H9 (cell line): ENCODE results near the gene TNFRSF21. TPM values are rescaled to one million over a fixed set of nuclear protein-coding genes. Genes with fewer than 3 reads are reported as not detected.
A peak's percentile ranks its signal among the peaks of the same experiment; 100 is the strongest.

Experiments
- DNase-seq: peaks from one replicate; pipeline ENCODE4 v3.0.0-alpha.2; 2017
- H2AFZ ChIP-seq: one replicate; pipeline ENCODE4 v1.6.1; 2013; ENCODE audit warnings: mild to moderate bottlenecking, low read length, control low read depth, moderate library complexity
- H2AK5ac ChIP-seq: 2 replicates; pipeline ENCODE4 v1.6.1; 2013; ENCODE audit warnings: low read length, control low read depth, mixed read lengths; ENCODE audit not compliant: insufficient read length
- H2BK120ac ChIP-seq: one replicate; pipeline ENCODE4 v1.6.1; 2013; ENCODE audit warnings: low read depth, mild to moderate bottlenecking, low read length, control low read depth, inconsistent platforms; ENCODE audit not compliant: poor library complexity, severe bottlenecking
- H2BK12ac ChIP-seq: 2 replicates; pipeline ENCODE4 v1.6.1; 2013; ENCODE audit warnings: low read length, control low read depth, mixed read lengths, low read depth; ENCODE audit not compliant: insufficient read length
- H2BK15ac ChIP-seq: 2 replicates; pipeline ENCODE4 v1.6.1; 2013; ENCODE audit warnings: low read depth, low read length, control low read depth
- H2BK20ac ChIP-seq: one replicate; pipeline ENCODE4 v1.6.1; 2013; ENCODE audit warnings: low read depth, mild to moderate bottlenecking, low read length, control low read depth, inconsistent platforms; ENCODE audit not compliant: poor library complexity, severe bottlenecking
- H2BK5ac ChIP-seq: 2 replicates; pipeline ENCODE4 v1.6.1; 2013; ENCODE audit warnings: low read length, control low read depth, mixed read lengths; ENCODE audit not compliant: insufficient read length
- H3K14ac ChIP-seq: 2 replicates; pipeline ENCODE4 v1.6.1; 2013; ENCODE audit warnings: low read length, control low read depth; ENCODE audit not compliant: insufficient read depth
- H3K18ac ChIP-seq: 2 replicates; pipeline ENCODE4 v1.6.1; 2013; ENCODE audit warnings: low read depth, mild to moderate bottlenecking, mixed read lengths, low read length, control low read depth; ENCODE audit not compliant: insufficient read length
- H3K23ac ChIP-seq: 2 replicates; pipeline ENCODE4 v1.6.1; 2013; ENCODE audit warnings: low read length, control low read depth, mixed read lengths, low read depth; ENCODE audit not compliant: insufficient read length
- H3K23me2 ChIP-seq: 2 replicates; pipeline ENCODE4 v1.6.1; 2013; ENCODE audit warnings: low read depth, mild to moderate bottlenecking, mixed read lengths, low read length, control low read depth; ENCODE audit not compliant: insufficient read length, poor library complexity, severe bottlenecking
- H3K27ac ChIP-seq: 2 replicates; pipeline ENCODE4 v1.5.1; 2013; ENCODE audit warnings: low read length, control low read depth, mixed read lengths, low read depth; ENCODE audit not compliant: insufficient read length
- H3K27me3 ChIP-seq: 2 replicates; pipeline ENCODE4 v1.6.1; 2013; ENCODE audit warnings: low read length, control low read depth, inconsistent platforms; ENCODE audit not compliant: insufficient read depth
- H3K4ac ChIP-seq: 2 replicates; pipeline ENCODE4 v1.6.1; 2013; ENCODE audit warnings: low read depth, mild to moderate bottlenecking, control low read depth, inconsistent platforms, low read length, moderate library complexity
- H3K4me1 ChIP-seq: 2 replicates; pipeline ENCODE4 v1.6.1; 2013; ENCODE audit warnings: low read length, control low read depth, inconsistent platforms; ENCODE audit not compliant: insufficient read depth
- H3K4me2 ChIP-seq: 2 replicates; pipeline ENCODE4 v1.6.1; 2013; ENCODE audit warnings: low read length, control low read depth, mixed read lengths; ENCODE audit not compliant: insufficient read length, insufficient read depth
- H3K56ac ChIP-seq: 2 replicates; pipeline ENCODE4 v1.6.1; 2013; ENCODE audit warnings: low read depth, mild to moderate bottlenecking, mixed read lengths, low read length, control low read depth; ENCODE audit not compliant: insufficient read length
- H3K79me1 ChIP-seq: 2 replicates; pipeline ENCODE4 v1.6.1; 2013; ENCODE audit warnings: low read depth, mild to moderate bottlenecking, moderate library complexity, low read length, control low read depth, inconsistent platforms; ENCODE audit not compliant: insufficient read depth, poor library complexity, severe bottlenecking
- H3K79me2 ChIP-seq: 2 replicates; pipeline ENCODE4 v1.6.1; 2013; ENCODE audit warnings: low read length, control low read depth, inconsistent platforms; ENCODE audit not compliant: insufficient read depth
- H3K9ac ChIP-seq: 2 replicates; pipeline ENCODE4 v1.6.1; 2013; ENCODE audit warnings: low read length, control low read depth, mixed read lengths; ENCODE audit not compliant: insufficient read length; ENCODE audit errors: extremely low read depth
- H3K9me3 ChIP-seq: one replicate; pipeline ENCODE4 v1.6.1; 2013; ENCODE audit warnings: low read depth, low read length, inconsistent platforms; ENCODE audit not compliant: control insufficient read depth
- H3T11ph ChIP-seq: one replicate; pipeline ENCODE4 v1.6.1; 2013; ENCODE audit warnings: mild to moderate bottlenecking, low read length, control low read depth, inconsistent platforms
- H4K20me1 ChIP-seq: one replicate; pipeline ENCODE4 v1.6.1; 2013; ENCODE audit not compliant: control insufficient read depth, insufficient read length, insufficient read depth
- H4K5ac ChIP-seq: 2 replicates; pipeline ENCODE4 v1.6.1; 2013; ENCODE audit warnings: low read depth, mild to moderate bottlenecking, mixed read lengths, low read length, control low read depth; ENCODE audit not compliant: insufficient read length
- H4K8ac ChIP-seq: replicated peaks from 2 replicates; pipeline ENCODE4 v1.6.1; 2013; ENCODE audit warnings: low read length, control low read depth, mixed read lengths, low read depth; ENCODE audit not compliant: insufficient read length
- H4K91ac ChIP-seq: 2 replicates; pipeline ENCODE4 v1.6.1; 2013; ENCODE audit warnings: low read depth, mild to moderate bottlenecking, moderate library complexity, mixed read lengths, low read length, control low read depth; ENCODE audit not compliant: insufficient read length
- H3K27ac Mint-ChIP-seq, 3 experiments: 2 replicates in 2 of 3; 3 replicates in 1 of 3; pipeline ENCODE4 v1.8.0; 2020 to 2021; ENCODE audit warnings: mixed read lengths in 3 of 3, mild to moderate bottlenecking in 1 of 3, moderate library complexity in 1 of 3
- H3K27me3 Mint-ChIP-seq: 2 replicates; pipeline ENCODE4 v1.8.0; 2021; ENCODE audit warnings: low read depth, mild to moderate bottlenecking, moderate library complexity, mixed read lengths
- H3K36me3 Mint-ChIP-seq, 3 experiments: 2 replicates in 2 of 3; 3 replicates in 1 of 3; pipeline ENCODE4 v1.8.0; 2020 to 2021; ENCODE audit warnings: low read depth in 3 of 3, mixed read lengths in 3 of 3; ENCODE audit not compliant: insufficient read depth in 1 of 3
- H3K4me1 Mint-ChIP-seq, 2 experiments: 2 replicates each; pipeline ENCODE4 v1.8.0; 2020; ENCODE audit warnings: mixed read lengths in 2 of 2
- H3K4me3 Mint-ChIP-seq, 2 experiments: 2 replicates in 1 of 2; 3 replicates in 1 of 2; pipeline ENCODE4 v1.8.0; 2020 to 2021; ENCODE audit warnings: mild to moderate bottlenecking in 2 of 2, mixed read lengths in 2 of 2, moderate library complexity in 1 of 2
- H3K9me3 Mint-ChIP-seq, 2 experiments: 2 replicates in 1 of 2; 3 replicates in 1 of 2; pipeline ENCODE4 v1.8.0; 2020; ENCODE audit warnings: mild to moderate bottlenecking in 2 of 2, mixed read lengths in 2 of 2, moderate library complexity in 1 of 2
- WGBS: extraction: QIAGEN DNeasy Blood & Tissue Kit; methylation state at CpG from one replicate; pipeline ENCODE4 v1.1.7; 2013; ENCODE audit warnings: missing lambda C conversion rate, low lambda C conversion rate, mixed read lengths; ENCODE audit not compliant: insufficient read length; ENCODE audit errors: extremely low coverage; 5-methylcytosine and 5-hydroxymethylcytosine counted together
- total RNA-seq: library from RNA; stranded (reverse); gene quantifications from 2 replicates; pipeline ENCODE4 v1.2.1, GENCODE V29; 2021
- TF ChIP-seq, protein P1 (sequence below): fragments of 200-600 bp; sonication (generic); conservative IDR thresholded peaks from 3 replicates; pipeline ENCODE4 v1.8.0; 2021; ENCODE audit warnings: antibody characterized with exemption, mild to moderate bottlenecking

Gene TNFRSF21
- total RNA-seq, 1 experiment from 2014 or later, result 39.1 TPM

DNA sequence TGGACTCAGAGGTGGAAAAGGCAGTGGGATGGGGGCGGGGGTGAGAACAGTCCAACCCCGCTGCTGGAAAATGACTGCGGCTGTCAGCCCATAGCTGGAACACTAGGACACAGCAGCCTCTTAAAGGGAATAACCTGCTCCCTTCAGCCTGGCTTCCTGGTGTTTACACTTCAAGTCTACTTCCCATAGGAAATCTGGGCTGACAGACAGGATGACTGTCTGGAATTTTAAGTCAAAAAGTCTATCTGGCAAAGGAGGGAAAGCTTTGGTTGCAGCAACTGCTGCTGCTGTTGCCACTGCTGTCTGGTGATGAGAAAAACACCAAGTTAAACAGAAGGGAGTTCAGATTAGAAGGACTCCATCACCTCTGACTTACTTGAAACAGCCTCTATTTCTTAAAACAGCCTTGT lies 44.9 kb downstream of the TNFRSF21 start:
- no peak overlapping the region for H2AK5ac ChIP-seq
- no peaks in the 10 kb centered on the region for H3K27me3 Mint-ChIP-seq
- H3K4me1 Mint-ChIP-seq, result peaks cover 13 to 16% of the 10 kb centered on the region in 2 experiments
- no peak overlapping the region for H3K27ac ChIP-seq
- H3T11ph ChIP-seq, result no peak overlapping the region
- no peak overlapping the region for H3K23ac ChIP-seq
- H3K4me1 ChIP-seq, result peaks cover 2% of the 10 kb centered on the region
- no peak overlapping the region for H3K4me3 Mint-ChIP-seq
- no peaks in the 10 kb centered on the region for H3K9me3 ChIP-seq
- H3K4me2 ChIP-seq, result no peak overlapping the region
- peaks cover 16 to 21% (median 17%) of the 10 kb centered on the region in 3 experiments for H3K36me3 Mint-ChIP-seq
- H3K27me3 ChIP-seq, result no peaks in the 10 kb centered on the region
- WGBS, result no CpG with 5 or more reads among the region's 3 CpGs
- peaks cover 6% of the 10 kb centered on the region; the same call in 1 of the 2 replicates for H3K79me2 ChIP-seq
- no peak overlapping the region for H2AFZ ChIP-seq
- H3K79me1 ChIP-seq, result no peaks in the 10 kb centered on the region
- no peaks in the 10 kb centered on the region for H3K9me3 Mint-ChIP-seq
- H4K20me1 ChIP-seq, result peaks cover 2% of the 10 kb centered on the region
- no peak overlapping the region for H4K5ac ChIP-seq
- H3K14ac ChIP-seq, result no peak overlapping the region
- TF ChIP-seq, protein P1, sequence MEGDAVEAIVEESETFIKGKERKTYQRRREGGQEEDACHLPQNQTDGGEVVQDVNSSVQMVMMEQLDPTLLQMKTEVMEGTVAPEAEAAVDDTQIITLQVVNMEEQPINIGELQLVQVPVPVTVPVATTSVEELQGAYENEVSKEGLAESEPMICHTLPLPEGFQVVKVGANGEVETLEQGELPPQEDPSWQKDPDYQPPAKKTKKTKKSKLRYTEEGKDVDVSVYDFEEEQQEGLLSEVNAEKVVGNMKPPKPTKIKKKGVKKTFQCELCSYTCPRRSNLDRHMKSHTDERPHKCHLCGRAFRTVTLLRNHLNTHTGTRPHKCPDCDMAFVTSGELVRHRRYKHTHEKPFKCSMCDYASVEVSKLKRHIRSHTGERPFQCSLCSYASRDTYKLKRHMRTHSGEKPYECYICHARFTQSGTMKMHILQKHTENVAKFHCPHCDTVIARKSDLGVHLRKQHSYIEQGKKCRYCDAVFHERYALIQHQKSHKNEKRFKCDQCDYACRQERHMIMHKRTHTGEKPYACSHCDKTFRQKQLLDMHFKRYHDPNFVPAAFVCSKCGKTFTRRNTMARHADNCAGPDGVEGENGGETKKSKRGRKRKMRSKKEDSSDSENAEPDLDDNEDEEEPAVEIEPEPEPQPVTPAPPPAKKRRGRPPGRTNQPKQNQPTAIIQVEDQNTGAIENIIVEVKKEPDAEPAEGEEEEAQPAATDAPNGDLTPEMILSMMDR, result no peak
- no peak overlapping the region for H3K9ac ChIP-seq
- no peak for DNase-seq
- no peaks in the 10 kb centered on the region for H3K23me2 ChIP-seq
- no peak overlapping the region for H4K91ac ChIP-seq
- H2BK12ac ChIP-seq, result no peak overlapping the region
- H2BK15ac ChIP-seq, result no peak overlapping the region
- no peak overlapping the region for H3K56ac ChIP-seq
- peak overlapping the region in 1 of 3 experiments; percentile 36; a peak in 1 of 7 replicates for H3K27ac Mint-ChIP-seq
- no peak overlapping the region for H3K4ac ChIP-seq
- H2BK120ac ChIP-seq, result no peak overlapping the region
- no peak overlapping the region for H4K8ac ChIP-seq
- H3K18ac ChIP-seq, result no peak overlapping the region
- no peak overlapping the region for H2BK5ac ChIP-seq
- no peak overlapping the region for H2BK20ac ChIP-seq
